Keratinocyte (primary cell): Measurements from ENCODE around the gene SIGLEC1.

Experiments
- EZH2 ChIP-seq: IDR thresholded peaks from one replicate; pipeline ENCODE4 v1.6.1; 2012; ENCODE audit warnings: inconsistent platforms, mild to moderate bottlenecking, low read length, moderate library complexity
- TF ChIP-seq, protein P1 (sequence below), 3 experiments: IDR thresholded peaks in 1 of 3; conservative IDR thresholded peaks in 1 of 3; optimal IDR thresholded peaks in 1 of 3; 2 replicates in 2 of 3; 3 replicates in 1 of 3; pipeline versions ENCODE3 to v1.5.1; 2011; ENCODE audit warnings: low read length in 3 of 3, mild to moderate bottlenecking in 3 of 3, moderate library complexity in 2 of 3, control low read depth in 1 of 3, inconsistent platforms in 1 of 3; ENCODE audit not compliant: insufficient read depth in 2 of 3; ENCODE audit errors: extremely low read depth in 1 of 3

GRCh38 chr20:3697588-3698305 is 14.7 kb downstream of the SIGLEC1 start:
- no peak for TF ChIP-seq EZH2
- TF ChIP-seq, protein P1, sequence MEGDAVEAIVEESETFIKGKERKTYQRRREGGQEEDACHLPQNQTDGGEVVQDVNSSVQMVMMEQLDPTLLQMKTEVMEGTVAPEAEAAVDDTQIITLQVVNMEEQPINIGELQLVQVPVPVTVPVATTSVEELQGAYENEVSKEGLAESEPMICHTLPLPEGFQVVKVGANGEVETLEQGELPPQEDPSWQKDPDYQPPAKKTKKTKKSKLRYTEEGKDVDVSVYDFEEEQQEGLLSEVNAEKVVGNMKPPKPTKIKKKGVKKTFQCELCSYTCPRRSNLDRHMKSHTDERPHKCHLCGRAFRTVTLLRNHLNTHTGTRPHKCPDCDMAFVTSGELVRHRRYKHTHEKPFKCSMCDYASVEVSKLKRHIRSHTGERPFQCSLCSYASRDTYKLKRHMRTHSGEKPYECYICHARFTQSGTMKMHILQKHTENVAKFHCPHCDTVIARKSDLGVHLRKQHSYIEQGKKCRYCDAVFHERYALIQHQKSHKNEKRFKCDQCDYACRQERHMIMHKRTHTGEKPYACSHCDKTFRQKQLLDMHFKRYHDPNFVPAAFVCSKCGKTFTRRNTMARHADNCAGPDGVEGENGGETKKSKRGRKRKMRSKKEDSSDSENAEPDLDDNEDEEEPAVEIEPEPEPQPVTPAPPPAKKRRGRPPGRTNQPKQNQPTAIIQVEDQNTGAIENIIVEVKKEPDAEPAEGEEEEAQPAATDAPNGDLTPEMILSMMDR (optimal IDR thresholded peaks at IDR 0.05 in 1 of 3, IDR thresholded peaks at IDR 0.05 in 1 of 3, conservative IDR thresholded peaks at IDR 0.05 in 1 of 3; ENCODE audit: extremely low read depth in 1 of 3, insufficient read depth in 2 of 3, low read length in 3 of 3), result no peak
